NCI-H2107 treated with DMSO at 0.1 percent for 48 hours (cell line): Measurements from ENCODE around the gene ENTR1.
"Not testable (repeated sequence)": the region's sequence is repeated elsewhere in the genome, so short reads cannot be mapped to it uniquely, and the experiment has no call there.

ENCODE experiments used
- DNase-seq: peaks from one replicate; lab custom pipeline; 2025; ENCODE audit not compliant: unreplicated experiment; lab: John Stamatoyannopoulos, UW

ENTR1 gene

DNA sequence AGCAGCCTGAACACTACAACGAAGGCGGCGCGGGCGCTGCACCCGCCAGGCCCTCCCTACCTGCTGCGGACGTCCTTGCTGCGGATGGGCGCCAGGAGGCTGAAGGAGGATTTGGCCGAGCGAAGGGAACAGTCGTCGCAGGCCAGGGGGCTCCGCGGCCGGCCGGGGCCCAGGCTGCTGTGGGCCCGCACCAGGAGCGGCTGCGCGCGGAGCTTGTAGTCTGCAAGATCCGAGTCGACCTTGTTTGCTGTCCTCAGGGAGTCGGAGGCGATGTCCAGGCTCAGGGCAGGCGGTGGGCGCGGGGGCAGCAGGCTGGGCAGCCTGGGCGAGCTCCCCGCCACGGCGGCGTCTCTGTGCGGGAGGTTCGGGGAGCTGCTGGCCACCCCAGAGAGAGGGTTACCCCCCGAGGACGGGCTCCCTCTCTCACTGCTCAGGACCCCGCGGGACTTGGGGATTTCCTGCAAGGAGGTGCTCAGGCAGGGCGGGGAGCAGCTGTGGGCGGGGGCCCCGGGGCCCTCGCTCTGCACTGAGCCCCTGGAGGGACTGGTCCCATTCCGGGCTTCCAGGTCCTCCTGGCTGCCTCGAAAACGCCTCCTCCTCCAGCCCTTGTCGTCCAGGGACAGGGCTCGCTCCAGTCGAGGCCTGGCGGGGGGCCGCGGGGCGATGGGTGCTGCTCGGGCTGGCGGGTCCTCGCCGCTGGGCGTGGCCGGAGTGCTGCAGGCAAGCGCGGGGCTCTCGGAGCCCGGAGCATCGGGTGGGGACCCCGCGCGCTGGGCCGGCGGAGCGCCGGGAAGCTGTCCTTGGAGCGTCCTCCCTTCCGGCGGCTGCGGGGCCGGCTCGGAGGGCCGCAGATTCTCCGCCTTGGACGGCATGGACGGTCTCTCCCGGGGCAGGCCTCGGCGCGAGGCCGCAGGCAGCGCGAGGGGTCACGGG is 28.4 kb upstream of the ENTR1 start:
- DNase-seq: no peak

DNA sequence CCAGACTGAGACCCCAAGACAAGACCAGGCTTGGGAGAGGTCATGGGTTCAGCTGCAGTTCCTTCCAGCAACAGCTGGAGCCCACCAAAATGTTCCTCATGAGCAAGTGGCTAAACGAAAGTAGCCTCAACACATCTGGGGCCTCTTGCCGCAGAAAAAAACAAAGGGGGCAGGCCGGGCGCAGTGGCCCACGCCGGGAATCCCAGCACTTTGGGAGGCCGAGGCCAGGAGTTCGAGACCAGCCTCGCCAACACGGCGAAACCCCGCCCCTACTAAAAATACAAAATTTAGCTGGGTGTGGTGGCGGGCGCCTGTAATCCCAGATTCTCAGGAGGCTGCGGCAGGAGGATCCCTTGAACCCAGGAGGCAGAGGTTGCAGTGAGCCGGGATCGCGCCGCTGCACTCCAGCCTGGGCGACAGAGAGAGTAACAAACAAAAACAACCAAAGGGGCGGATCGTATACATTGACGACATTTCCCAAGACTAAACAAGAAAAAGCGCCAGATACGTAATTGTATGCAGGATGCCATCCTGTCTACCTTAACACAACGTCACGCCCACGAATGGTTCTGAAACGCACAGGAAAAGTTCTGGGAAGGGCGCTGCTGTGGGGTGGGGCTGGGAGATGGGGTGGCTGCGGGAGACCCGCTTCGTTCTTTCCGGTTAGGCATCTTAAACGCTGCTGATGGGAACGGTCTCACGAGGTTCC is 27.6 kb upstream of the ENTR1 start:
- no peak for DNase-seq

GRCh38 chr9:136437430-136437829 is 27.0 kb upstream of the ENTR1 start:
- DNase-seq: no peak

- DNase-seq: no peak
Observed at GRCh38 chr9:136436055-136436634, 25.7 kb upstream of the ENTR1 start.

DNA sequence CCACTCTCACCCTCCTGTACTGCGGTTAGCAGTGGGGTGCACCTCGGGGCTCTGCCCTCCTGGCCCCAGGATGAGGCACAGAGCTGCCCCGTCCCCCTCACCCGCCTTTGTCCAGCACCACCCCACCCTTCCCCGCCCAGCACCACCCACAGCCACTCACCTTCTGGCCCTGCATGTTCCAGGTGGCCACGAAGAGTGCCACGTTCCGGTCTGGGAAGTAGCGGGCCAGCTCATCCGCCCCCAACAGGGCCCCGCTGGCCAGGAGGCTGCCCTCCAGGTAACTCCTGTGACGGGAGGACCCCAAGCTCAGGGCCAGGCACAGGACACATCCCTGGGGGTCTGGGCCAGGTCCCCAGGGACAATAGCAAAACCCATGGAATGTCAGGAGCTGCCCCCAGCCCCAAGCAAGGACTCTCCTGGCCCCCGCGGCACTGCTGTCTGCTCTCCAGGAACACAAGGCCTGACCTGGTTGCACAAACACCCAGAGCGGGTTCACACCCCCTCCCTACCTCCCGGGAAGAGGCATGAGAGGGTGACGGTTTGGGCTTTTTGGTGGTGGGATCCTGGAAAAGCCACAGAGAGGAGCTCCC is 24.3 kb upstream of the ENTR1 start:
- DNase-seq: no peak

GRCh38 chr9:136433849-136434579 is 23.6 kb upstream of the ENTR1 start:
- no peak for DNase-seq

DNA sequence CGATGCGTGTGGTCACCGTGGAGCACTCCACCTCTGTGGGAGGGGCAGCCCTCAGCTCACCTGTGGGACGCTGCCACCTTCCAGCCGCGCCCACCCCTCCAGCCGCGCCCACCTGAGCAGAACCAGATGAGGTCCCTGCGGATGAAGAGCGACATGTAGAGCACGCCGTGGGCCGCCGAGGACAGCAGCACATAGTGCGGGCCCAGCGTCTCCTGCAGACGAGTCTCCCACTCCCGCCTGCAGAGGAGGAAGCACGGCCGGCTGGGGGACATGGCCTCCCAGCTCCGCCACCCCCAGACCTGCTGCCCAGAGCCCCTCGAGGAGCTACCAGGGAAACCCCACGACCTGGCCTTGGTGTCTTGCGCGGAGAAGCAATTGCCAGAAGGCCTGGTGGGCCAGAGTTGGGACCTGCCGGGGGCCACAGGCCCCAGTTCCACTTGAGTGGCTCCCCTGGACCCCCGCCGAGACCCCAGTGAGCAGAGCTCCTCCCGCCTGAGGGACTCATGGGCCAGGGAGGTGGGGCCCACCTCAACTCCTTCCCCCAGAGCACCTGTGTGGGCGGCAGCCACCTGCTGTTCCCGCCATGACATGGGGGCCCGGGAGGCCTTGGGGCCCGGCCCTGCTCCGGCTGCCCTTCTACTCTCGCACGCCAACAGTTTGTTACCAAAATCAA is 22.8 kb upstream of the ENTR1 start:
- no peak for DNase-seq

DNA sequence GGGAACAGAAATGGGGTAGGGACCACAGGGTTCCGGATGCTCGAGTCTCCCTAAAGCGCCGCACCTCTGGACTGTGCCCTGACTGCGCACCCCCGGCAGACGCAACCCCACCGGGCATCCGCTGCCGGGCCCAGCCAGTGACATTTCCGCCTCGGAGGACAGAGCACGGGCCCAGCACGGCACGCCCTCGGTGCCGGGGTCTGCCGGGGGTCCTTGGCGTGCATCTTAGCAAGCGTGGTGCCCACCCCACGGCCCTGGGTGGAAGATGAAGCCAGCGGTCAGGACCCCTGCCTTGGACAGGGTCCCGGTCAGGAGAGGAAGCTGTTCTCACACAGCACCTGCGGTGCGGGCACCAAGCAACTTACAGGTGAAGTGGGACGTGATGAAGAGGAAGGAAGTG is 22.2 kb upstream of the ENTR1 start:
- no peak for DNase-seq

DNA sequence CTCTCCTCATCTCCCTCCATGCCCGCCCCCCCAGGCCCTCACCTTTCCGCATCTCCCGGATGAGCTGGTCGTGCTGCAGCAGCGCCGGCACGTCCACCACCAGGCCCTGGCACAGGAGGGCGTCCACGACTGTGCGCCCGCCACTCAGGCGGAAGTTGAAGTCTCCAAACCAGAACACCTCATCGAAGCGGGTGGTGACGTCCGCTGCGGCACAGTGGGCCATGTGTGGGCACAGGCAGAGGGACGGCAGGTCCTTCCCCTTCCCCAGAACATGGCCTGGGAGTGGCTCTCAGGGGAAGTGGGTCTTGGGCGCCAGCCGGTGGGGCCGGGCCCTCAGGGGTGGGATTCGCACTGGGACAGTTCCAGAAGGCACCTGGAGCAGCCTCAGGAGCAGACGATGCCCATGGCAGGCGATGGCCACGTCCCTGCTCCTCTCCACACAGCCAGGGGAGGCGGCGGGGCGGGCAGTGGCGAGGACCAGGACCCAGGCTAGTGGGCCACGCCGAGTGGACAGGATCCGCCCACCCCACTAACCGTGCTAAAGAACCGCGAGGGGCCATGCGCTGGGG is 21.5 kb upstream of the ENTR1 start:
- no peak for DNase-seq

- no peak for DNase-seq
Observed at GRCh38 chr9:136430588-136431234, 20.3 kb upstream of the ENTR1 start.

DNA sequence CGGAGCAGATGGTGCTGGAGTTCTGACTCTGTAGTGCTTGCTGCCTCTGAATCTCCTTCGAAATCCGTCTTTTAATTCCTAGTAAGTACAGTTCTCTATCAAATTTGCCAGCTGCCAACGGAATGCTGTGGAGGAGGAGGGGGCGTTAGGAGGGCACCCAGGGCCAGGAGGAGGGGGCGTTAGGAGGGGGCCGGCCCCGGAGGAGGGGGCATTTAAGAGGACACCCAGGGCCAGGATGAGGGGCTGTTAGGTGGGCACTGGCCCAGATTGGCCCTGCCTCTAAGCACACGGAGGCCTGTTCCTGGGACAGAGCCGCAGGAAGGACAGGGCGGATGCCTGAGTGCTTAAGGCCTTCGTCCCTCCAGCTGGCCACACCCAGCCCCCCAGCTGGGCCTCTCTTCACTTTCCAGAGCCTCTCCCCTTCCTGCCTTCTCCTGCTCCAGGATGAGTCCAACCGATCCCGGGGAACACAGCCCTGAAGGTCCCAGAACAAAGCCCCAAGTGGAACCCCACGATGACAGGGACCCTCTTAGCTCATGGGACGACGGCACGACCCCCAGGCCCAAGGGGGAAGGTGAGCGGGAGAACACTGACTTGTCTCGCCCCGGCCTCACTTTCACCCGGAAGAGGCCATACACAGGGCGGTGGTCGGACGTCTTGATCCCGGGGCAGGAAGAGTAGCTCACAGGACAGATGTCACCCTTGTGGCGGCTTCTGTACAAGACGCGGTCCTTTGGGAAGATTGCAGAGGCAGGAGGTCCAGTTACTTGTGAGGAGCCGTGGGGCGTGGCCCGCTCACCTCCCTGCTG is 19.5 kb upstream of the ENTR1 start:
- DNase-seq: no peak

DNA sequence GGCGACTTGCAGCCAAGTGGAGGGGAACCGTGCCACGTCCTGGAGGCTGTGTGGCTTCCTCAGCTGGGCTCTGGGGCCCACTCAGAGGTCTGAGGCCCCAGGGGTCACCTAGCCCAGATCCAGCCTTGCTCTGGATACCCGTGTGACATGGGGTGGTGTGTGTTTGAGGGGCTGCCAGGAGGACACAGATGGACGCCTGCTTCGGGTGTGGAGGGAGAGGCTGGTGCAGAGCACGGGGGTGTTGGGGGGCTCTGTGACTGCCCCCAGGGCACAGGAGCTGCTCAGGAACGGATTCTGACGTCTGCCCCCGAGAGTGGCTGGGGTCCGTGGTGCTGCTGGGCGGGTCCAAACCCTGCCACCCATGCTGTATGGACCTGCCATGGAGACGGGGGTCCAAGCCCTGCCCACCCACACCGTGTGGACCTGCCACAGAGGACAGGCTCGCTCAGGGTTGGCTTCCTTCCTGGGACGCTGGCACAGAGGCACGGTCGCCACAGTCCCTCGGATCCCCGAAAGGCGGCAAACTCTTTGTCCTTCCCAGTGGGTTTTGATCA is 18.7 kb upstream of the ENTR1 start:
- DNase-seq: no peak

GRCh38 chr9:136426787-136427186 is 16.4 kb upstream of the ENTR1 start:
- DNase-seq: no peak

DNA sequence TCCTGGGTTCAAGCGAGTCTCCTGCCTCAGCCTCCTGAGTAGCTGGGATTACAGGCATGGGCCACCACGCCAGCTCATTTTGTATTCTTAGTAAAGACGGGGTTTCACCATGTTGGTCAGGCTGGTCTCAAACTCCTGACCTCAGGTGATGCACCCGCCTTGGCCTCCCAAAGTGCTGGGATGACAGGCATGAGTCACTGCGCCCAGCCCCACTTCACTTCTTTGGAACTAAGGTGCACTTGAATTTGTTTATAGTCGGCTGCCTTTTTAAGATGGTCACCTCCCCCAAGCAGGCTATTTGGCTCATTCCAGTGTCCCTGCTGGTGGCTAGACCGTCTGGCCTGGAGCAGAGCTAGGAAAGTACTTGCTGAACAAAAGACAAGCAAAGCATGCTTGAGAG is 15.0 kb upstream of the ENTR1 start:
- DNase-seq: not testable (repeated sequence)

DNA sequence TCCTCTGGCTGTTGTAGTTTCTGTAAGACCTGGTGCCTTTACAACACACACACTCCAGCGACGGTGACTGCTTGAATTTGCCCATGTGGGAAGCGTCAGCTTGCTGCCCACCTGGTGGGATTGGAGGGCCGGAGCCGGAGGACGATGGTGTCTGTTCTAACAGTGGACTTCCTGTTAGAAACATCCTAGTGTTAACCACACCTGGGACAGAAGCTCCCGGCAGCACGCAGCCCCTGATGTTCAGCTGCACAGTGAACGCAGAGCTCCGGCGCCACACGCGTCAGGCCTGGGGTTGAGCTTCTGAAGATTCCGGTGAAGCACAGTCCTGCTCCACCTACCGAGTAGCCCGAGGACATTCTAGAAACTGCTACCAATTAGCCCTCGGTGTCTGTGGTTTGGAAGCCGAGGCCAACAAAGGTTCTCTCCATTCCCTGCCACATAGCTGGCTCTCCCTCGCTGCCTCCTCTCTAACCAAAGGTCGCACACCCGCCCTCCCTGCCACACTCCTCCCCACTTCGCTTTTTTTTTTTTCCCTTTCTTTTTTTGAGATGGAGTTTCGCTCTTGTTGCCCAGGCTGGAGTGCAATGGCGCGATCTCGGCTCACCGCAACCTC is 14.4 kb upstream of the ENTR1 start:
- DNase-seq: no peak

DNA sequence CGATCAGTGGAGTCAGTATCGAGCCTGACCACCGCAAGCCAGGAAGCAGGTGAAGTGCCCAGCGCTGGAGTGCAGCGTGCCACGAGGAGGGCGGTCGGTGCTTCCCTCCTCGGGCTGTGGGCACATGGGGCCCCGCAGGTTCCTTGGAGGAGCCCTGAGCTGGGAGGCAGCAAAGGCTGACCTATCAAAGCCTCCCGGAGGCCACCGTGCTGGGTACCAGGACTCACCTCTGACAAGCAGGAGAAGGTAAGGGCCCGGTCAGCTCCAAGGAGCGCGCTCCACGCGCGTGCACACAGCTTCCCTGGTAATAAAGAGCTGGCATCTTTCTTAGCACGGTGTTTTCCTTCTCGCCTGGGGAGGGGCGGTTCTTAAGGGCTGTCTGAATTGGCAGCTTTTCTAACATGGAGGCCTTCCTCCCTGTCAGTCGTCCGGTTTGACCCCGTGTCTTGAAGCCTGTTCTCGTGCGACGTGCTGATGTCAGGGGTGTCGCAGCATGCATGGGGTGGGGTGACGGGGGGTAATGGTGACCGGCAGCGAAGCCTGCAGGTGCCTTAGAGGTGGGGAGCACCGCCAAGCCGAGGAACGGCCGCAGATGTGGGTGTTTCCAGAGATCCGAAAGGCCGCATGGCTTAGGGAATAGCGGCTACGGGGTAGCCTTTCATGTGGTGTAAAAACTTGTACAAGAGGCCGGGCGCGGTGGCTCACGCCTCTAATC is 13.2 kb upstream of the ENTR1 start:
- DNase-seq: no peak

DNA sequence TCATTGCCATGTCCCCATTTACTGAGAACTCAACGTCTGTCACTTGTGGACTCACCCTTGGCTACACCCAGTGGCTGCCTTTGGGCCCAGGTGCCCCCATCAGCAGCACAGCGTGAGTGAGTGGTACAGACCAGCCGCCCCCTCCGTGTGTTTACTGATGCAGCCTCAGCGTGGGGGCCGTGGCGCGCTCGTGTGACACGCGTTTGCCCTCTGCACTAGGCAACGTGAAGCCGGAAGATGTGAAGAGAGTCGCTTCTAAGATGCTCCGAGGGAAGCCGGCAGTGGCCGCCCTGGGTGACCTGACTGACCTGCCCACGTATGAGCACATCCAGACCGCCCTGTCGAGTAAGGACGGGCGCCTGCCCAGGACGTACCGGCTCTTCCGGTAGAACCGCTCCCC is 12.5 kb upstream of the ENTR1 start:
- no peak for DNase-seq
